ENCODE results near the gene OCSTAMP. TPM values are rescaled to one million over a fixed set of nuclear protein-coding genes. Genes with fewer than 3 reads are reported as not detected.

The OCSTAMP gene
- total and polyA plus RNA-seq, 7 donors = not detected

DNA sequence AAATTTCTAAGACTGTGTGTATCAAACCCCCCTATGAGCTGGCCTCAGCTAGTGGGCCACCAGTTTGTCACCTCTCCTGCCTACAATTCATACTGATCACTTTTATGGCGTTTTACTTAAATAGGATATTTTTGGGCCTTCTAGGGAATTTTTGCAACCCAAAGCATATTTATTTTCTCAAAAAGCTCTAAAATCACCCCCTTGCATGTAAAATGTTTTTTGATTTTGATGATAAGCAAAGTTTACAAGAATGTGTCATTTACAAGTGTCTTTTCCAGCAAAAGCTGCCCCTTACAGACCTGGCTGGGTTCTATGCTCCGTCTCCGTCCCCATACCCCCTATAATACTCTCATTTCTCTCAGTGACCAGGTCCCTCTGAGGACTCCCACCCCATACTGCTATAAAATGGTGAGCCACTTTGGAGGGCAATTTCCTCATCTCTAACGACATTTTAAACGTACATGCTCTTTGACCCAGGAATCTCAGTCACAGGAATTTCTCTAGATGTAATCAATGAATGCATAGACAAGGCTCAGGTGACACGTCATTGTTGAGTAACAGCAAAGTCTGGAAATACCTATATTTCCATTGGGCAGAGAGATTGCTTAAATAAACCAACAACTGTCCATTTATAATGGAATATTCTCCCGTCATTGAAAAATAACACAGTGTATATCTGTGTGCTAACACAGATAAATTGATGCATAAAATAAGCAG is 13.9 kb upstream of the OCSTAMP start:
- intact Hi-C loops (cut with DNase I) = loop anchor here (5.0 kb wide), 1 partner anchor 118 kb away; no protein-coding TSS in a partner anchor
- no peaks in the 10 kb centered on the region for H3K27me3 ChIP-seq
- peaks cover 0 to 20% (median 16%) of the 10 kb centered on the region in 4 donors for H3K4me1 ChIP-seq
- WGBS, 2 donors = 49 to 70% methylated on average over 7 of the region's 7 CpGs
- TF ChIP-seq, protein P1, sequence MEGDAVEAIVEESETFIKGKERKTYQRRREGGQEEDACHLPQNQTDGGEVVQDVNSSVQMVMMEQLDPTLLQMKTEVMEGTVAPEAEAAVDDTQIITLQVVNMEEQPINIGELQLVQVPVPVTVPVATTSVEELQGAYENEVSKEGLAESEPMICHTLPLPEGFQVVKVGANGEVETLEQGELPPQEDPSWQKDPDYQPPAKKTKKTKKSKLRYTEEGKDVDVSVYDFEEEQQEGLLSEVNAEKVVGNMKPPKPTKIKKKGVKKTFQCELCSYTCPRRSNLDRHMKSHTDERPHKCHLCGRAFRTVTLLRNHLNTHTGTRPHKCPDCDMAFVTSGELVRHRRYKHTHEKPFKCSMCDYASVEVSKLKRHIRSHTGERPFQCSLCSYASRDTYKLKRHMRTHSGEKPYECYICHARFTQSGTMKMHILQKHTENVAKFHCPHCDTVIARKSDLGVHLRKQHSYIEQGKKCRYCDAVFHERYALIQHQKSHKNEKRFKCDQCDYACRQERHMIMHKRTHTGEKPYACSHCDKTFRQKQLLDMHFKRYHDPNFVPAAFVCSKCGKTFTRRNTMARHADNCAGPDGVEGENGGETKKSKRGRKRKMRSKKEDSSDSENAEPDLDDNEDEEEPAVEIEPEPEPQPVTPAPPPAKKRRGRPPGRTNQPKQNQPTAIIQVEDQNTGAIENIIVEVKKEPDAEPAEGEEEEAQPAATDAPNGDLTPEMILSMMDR (IDR thresholded peaks at IDR 0.05) = no peak
- no peak for TF ChIP-seq POLR2AphosphoS5 (IDR thresholded peaks at IDR 0.05)
- TF ChIP-seq POLR2A (IDR thresholded peaks at IDR 0.05) = no peak
- TF ChIP-seq EP300 (IDR thresholded peaks at IDR 0.05) = no peak
- H3K36me3 ChIP-seq = no peaks in the 10 kb centered on the region
- no peak overlapping the region for H3K4me3 ChIP-seq
- H3K9me3 ChIP-seq = no peaks in the 10 kb centered on the region
- DNase-seq = peak; percentile 18
- no peak overlapping the region for H3K27ac ChIP-seq

DNA sequence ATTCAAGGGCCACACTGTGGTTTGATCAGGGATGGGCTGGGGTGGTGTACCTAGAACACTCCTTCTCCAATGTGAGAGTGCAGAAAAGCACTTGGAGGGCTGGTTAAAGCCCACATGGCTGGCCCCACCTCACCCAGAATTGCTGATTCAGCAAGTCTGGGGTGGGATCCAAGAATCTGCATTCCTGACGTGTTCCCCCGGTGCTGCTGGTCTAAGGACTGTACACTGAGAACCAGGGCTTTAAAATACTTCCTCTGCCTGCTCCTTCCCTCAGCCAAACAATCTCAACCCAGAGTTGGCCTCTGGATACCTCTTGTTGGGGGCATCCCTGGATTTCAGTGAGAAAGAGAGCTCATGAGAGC is 13.4 kb upstream of the OCSTAMP start:
- Histone ChIP-seq H3K27me3 (no peaks in the 10 kb centered on the region), H3K36me3 (no peaks in the 10 kb centered on the region), H3K4me3 (no peak overlapping the region), H3K4me1 (peaks cover 0 to 17% (median 13%) of the 10 kb centered on the region in 4 donors), H3K27ac (no peak overlapping the region), H3K9me3 (no peaks in the 10 kb centered on the region)
- DNase-seq = peak; percentile 9
- TF ChIP-seq POLR2A (IDR thresholded peaks at IDR 0.05) (no peak), EP300 (IDR thresholded peaks at IDR 0.05) (no peak), POLR2AphosphoS5 (IDR thresholded peaks at IDR 0.05) (no peak)
- TF ChIP-seq, protein P1 (IDR thresholded peaks at IDR 0.05) = no peak
- intact Hi-C loops (cut with DNase I) = loop anchor here (5.0 kb wide), 1 partner anchor 118 kb away; no protein-coding TSS in a partner anchor
- WGBS, 2 donors = 68 to 79% methylated on average over 2 of the region's 2 CpGs

DNA sequence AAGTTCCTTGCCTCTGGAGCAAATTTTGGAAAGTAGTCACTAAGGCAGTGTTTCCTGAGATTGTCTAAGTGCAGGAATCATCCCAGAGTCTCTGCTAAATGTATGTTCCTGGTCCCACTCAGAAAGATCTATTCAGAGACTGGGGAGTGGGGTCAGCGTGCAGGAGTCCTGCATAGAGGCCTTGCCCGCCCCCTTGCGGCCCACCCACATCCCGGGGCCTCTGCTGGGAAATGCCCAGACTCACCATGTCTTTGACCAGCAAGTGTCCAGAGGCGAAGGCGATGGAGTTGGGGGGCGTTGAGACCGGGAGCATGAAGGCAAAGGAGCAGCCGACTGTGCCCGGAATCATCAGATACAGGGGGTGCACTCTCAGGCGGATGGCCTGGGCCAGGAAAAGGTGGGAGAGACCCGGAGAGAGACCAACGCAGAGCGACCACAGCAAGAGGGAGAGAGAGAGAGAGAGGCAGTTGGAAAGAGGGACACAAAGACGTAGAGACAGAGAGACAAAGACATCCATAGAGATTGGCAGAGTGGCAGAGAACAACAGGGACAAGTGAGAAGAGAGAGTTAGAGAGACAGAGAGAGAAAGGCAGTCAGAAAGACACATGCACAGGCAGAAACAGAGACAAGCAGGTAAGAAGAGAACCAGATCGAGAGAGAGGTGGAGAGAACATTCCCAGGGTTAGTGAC is 12.9 kb upstream of the OCSTAMP start:
- DNase-seq = no peak
- H3K9me3 ChIP-seq = no peaks in the 10 kb centered on the region
- TF ChIP-seq POLR2AphosphoS5 (IDR thresholded peaks at IDR 0.05) (no peak), POLR2A (IDR thresholded peaks at IDR 0.05) (no peak), EP300 (IDR thresholded peaks at IDR 0.05) (no peak)
- TF ChIP-seq, protein P1 (IDR thresholded peaks at IDR 0.05) = no peak
- 90 to 92% methylated on average over 16 of the region's 16 CpGs for WGBS, 2 donors
- H3K4me3 ChIP-seq = peak overlapping the region in 3 of 4 donors; percentile 21 to 39 (median 29)
- no peaks in the 10 kb centered on the region for H3K36me3 ChIP-seq
- H3K4me1 ChIP-seq = peaks cover 0 to 12% (median 8%) of the 10 kb centered on the region in 4 donors
- H3K27ac ChIP-seq = peak overlapping the region in 3 of 4 donors; percentile 48 to 70 (median 67)
- H3K27me3 ChIP-seq = no peaks in the 10 kb centered on the region
- intact Hi-C loops (cut with DNase I) = loop anchor here (5.0 kb wide), 1 partner anchor 119 kb away; no protein-coding TSS in a partner anchor

DNA sequence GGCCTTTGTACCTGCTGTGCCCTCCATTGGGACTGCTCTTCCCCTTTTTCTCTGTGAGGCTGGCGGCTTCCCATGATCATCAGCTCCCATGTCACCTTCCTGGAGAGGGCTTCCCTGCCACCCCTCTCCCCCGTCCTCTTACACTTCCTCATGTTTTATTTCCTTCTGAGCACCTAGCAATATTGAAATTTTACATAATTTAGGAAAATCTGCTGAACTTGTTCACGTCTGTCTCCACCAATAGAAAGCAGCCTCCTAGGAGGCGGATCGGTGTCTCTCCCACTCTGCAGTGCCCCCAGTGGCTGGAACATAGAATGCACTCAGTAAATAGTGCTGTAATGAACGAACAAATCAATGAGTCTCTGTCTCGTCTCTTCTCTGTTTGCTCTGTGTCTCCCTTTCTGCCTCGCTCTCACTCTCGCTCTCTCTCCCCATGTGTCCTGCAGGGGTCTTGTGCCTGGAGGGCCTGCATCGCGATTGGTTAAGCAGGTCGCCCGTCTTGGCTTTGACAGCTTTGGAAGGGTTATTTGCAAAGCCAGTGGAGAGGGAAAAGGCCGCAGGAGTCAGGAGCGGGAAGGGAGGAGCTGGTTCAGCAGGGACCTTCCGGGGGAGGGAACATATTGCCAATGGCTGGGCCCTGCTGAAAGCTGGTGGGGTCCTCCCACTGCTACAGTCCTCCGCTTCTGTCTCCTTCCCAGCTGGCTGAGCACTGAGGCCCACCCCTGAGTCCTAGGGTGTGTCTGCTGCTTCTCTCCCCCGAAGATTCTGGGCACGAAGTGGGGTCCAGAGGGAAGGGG is 12.1 kb upstream of the OCSTAMP start:
- no peaks in the 10 kb centered on the region for H3K27me3 ChIP-seq
- no peaks in the 10 kb centered on the region for H3K36me3 ChIP-seq
- intact Hi-C loops (cut with DNase I) = loop anchor here (5.0 kb wide), 1 partner anchor 120 kb away; no protein-coding TSS in a partner anchor
- peaks cover 0 to 12% (median 8%) of the 10 kb centered on the region in 4 donors for H3K4me1 ChIP-seq
- H3K9me3 ChIP-seq = no peaks in the 10 kb centered on the region
- peak; percentile 85 for DNase-seq
- TF ChIP-seq, protein P1 (IDR thresholded peaks at IDR 0.05) = peak; percentile 36 to 92 (median 79)
- TF ChIP-seq POLR2AphosphoS5 (IDR thresholded peaks at IDR 0.05) = no peak
- 15 to 24% methylated on average over 19 of the region's 19 CpGs for WGBS, 2 donors
- peak overlapping the region in 3 of 4 donors; percentile 48 to 70 (median 67) for H3K27ac ChIP-seq
- H3K4me3 ChIP-seq = peak overlapping the region in 3 of 4 donors; percentile 21 to 39 (median 29)
